Measurements from ENCODE around the gene C14orf119.

GRCh38 chr14:23076785-23077408 lies 18.4 kb upstream of the C14orf119 start:
- TF ChIP-seq CTCF (IDR thresholded peaks at IDR 0.05) (peak in 1 of 3 donors; percentile 58), POLR2AphosphoS5 (IDR thresholded peaks at IDR 0.05) (no peak)

All from breast epithelium (tissue), 3 donors.